SKM-1 treated with dmso at 0.1 percent for 144 hours (cell line): ENCODE measurements around the gene DOCK9.

ENCODE experiments used
- DNase-seq: peaks from one replicate; lab custom pipeline; 2025; ENCODE audit not compliant: unreplicated experiment; lab: John Stamatoyannopoulos, UW

Gene DOCK9

DNA sequence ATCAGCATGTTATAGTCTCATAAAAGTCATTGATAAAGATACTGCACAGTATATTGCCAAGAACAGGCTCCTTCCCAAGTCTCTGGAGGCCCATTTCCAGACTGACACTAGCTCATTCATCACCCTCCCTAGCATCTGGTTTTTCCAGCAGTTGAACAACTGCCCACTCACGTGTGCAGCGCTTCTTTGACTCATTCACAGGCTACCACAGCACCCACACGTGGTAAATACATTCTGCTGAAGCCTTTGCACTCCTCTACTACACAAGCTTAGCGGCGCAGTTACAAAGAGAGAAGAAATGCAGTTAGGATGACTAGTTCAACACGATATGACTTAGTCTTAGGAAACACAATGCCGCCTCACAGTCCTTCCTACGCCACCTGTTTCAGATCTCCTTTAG, 87.7 kb downstream of the DOCK9 start:
- DNase-seq = no peak

DNA sequence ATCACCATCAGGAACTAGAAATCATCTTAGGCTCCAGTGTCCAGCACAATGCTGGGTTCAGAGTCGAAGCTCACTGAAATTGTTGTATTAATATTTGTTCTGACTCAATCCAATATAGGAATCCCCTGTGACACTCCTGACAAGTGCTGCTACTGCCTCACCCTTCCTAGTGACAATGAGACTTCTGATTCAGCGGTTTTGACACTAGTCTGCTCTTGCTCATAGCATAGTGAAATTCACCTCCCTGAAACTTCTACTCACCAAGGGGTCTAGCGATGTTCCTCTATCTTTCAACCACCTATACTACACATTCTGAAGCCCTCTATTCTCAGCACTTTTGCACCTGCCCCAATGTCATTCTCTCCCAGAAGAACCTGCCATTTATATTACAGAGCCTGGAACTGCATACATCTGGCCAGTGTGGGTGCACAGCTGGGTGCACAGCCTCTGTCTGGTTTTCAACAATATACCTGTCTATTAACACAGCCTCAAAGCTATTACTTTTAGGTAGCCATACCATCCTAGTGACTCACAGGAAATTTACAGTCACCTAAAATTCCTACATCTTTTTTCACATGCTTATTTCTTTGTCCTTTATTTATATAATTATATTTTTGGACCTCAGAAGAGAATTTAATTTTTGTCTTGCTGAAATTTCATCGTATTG, 88.3 kb downstream of the DOCK9 start:
- no peak for DNase-seq

DNA sequence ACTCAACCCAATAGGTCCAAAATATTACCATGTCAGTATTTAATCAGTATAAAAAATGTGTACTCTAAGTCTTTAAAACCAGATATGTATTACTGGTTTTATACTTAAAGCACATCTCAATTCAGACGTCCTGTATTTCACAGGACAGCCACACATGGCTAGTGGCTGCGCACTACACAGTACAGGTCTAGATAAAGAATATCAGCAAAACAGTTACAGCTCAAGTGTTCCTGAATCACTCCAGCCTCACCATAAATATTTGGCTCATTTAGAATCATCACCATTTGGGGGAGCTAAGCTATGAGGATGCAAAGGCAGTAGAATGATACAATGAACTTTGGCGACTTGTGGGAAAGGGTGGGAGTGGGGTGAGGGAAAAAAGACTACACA, 89.0 kb downstream of the DOCK9 start:
- DNase-seq = no peak

DNA sequence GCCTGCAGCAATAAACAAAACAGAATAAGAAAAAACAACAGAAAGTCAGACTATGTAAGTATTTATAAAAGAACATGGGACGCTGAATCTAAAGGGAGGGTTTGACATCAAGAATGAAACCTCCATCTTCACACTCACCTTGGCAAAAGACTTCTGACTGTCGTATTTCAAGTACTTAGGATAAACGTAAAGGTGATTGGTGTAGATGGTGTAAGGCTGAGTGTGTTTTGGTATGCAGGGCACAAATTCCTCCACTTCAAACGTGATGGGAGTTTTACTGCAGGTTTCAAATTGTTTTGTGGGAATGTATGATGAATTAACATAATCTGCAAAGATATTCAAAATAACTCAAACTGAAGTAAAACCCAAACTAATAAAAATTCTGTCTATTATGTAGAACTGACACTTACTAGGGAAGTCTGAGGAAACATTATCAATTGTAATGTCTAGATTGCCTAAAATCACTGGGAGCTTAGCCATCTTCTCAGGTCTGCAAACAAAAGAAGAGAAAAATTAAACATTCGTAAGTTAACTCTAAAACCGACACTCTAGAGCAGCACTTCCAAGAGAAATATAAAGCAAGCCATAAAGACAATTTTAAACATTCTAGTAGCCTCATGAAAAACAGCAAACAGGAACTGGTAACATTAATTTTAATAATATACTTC, 89.5 kb downstream of the DOCK9 start:
- DNase-seq = no peak

DNA sequence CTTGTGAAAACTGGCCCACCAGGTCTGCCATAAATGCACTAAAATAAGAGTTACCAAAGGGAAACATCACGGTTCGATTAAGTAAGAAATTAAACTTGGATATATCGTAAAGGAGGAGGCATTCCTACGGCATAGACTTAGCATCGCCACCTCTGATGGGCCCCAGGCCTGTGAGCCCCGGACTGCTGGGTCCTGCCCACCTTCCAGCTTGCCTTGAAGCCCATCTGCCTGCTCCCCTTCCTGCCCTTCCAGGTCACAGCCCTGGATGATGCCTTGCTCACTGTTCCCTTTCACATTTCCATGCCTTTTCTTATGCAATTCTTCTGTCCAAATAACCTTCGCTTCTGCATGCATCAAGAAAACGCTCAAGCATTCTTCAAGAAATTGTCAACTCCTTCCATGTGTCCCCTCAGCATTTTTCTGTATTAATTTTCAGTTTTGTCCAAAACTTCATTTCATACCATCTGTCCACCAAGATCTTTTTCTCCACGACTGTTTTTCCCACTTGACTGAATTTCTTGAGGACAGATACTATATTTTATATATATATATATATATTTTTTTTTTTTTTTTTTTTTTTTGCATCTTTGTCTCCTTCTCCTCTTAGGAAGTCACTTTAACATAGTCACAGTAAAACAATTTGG, 91.2 kb downstream of the DOCK9 start:
- DNase-seq = no peak

DNA sequence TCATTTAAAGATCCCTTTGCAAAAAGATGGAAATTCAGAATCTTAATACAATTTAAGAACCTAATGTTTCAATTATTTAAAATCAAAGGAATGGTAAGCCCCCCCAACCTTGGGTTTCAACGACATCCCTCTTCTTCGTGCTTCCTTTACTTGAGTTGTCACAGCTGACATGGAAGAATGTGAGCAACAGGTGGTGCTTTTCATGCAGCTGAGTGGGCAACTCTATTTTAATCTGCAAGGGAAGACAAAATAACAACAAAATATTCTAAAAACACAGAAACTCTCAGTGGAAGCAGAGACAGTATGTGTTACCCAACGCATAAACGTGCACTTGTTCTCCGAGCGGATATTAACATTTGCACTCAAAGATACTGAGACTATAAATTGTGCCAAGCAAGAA, 92.3 kb downstream of the DOCK9 start:
- DNase-seq = no peak

DNA sequence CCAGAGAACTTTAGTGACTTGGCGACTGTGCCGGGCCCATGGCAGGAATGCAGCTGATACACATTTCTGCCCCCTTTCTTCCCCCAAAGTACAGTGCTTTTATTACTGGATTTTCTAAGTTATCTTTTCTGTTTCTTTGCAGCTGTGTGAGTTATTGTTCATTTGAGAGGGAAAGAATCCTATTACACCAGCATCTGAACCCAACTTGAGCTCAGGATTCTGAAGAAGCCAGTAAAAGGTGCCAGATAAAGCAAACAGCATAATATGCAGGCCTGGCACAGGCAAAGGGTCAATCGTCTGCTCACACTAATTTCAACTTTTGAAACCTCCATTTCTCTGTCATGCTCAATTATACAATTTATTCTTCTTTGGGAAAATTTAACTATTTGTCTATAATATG, 93.9 kb downstream of the DOCK9 start:
- no peak for DNase-seq

DNA sequence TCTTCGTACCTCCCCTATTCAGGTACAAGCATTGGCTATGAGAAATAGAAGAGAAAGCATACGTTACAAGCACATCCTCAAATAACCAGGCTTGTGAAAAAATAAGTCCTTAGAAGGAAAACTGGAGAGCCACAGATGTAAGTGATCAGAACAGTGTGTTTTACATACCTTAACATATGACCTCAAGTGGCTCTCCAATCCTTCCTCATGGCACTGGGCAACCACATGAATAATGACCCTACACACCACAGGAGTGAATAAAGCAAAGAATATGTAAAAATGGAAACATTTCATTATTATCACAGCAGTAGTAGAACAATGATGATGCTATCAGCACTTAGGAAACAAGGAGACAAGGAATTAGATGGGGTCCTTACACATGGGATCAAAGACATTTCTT, 96.5 kb downstream of the DOCK9 start:
- DNase-seq = no peak

DNA sequence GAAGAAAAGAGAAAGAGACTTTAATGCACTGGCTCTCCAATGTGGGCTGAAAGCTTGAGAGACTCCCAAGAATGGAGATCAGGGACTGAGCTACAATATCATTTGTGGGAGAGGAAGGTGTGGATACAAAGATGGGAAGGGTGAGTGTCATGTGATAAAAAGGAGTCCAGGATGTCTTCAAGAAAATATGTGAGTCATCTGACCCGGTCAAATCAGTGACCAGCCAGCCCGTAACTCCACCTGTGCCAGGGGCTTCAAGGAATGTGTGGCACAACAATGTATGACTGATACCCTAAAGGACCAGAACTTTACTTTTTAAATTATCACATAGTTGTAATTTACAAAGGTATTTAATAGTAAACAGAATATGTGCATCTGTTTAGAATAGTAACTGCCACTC, 97.2 kb downstream of the DOCK9 start:
- no peak for DNase-seq

DNA sequence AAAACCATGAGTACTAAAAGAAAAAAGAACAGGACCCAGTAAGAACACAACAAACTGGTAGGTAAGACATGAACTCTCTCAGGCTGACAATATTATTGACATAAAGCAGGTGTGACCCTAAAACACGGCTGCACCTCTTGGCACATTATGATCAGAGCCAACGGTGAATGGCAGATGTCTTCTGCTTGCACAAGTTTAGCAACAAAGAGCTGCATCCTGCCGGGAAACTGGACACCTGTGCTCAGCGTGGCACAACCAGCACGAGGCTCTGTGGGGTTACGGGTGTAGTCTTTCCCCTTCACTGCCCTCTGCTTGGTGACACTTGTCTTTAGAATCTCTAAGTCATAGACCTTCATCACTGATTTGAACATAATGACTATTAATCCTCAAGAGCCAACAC, 97.9 kb downstream of the DOCK9 start:
- DNase-seq = no peak

DNA sequence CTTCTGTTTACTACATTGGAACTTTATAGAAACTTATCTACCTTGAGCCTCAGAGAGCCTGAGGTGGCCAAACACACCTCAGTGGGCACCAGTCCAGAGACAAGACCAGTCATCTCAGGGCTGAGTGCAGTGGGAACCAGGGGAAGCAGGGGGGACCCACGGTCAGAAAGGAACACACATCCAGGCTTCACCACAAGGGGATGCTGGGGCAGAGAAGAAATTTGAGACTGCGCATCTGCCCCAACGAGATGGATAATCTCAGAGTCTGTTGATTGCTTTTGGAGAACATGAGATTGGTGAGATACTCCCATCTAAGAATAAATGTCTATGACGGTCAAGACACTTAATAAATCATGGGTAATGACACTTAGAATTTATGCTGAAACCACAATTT, 98.7 kb downstream of the DOCK9 start:
- DNase-seq = no peak

DNA sequence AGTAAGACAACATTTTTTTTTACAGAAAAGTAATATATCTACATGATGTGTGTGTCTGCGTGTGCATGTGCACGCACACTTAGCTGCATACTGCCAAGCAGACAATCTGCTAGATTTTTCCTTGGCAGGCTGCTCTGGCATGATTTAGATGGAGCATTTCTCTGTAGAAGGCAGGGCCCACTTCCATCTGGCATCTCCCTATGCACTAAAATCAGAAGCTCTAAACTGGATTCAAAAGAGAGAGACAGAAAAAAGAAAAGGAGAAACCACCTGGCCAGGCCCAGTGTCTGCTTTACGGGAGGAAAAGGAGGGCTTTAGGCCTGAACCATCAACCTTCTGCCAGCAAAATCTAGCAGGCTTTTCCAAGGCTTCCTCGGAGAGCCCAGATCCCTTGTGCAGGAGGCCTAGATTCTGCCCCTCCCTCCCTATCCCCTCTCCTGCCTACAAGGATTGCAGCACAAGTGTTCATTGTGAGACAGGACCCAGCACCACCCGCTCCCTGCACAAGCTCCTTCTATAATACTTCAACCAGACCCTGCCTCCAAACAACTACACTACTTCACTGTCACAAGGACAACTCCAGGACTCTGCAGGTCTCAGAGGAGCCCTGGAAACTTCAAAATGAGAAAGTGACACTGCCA, 99.3 kb downstream of the DOCK9 start:
- no peak for DNase-seq

DNA sequence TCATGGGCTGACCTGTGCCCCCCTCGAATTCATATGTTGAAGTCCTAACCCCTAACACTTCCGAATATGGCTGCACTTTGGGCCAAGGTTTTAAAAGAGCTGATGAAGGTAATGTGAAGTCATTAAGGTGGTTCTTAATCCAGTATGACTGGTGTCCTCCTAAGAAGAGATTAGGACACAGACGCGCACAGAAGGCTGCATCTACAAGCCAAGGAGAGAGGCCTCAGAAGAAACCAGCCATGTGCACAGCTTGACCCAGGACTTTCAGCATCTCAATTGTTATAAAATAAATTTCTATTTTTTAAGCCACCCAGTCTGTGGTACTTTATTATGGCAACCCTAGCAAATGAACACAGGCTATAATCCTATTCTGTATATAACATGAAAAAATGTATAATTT, 99.9 kb downstream of the DOCK9 start:
- DNase-seq = no peak

DNA sequence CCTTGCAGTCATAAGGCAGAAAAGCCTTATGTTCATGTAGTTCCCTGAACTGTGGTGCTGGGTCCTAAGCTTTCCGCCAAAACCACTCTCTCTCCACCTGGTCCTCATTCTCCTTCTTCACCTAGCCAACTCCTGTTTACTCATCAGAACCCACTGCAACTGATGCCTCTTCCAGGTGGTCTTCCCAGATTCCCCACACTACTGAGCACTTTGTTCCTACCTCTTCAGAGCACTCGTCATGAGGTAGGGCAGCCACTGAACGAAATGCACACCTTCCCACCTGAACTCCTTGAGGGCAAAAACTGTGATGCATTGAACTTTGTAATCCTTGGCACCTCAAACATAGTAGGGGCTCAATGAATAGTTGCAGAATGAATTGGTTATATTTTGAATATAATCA, 100.4 kb downstream of the DOCK9 start:
- DNase-seq = no peak

DNA sequence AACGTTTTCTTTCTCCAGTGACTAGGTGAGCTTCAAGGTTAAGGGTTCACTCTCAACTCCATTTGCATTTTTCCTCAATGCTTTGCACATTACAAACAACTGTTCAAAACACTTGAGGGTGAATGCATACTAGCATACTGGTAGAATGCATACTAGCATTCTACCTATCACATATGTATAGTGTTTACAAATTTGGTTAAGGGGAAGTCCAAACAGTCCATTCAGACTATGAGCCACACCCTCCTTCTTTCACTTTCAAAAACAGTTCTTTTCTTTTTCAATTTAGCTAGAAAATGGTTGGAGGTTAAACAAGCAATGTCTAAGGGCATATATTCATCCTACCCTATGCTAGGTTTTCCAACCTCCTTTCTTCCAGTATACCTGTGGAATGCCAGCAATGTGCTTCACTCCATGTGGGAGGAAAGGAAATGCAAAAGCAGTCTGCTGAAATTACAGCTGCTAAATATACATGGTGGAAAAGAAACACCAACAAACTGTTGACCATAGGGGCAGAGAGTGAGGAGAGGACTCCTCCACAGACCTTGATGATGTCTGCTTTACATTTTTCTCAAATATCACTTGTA, 102.6 kb downstream of the DOCK9 start:
- DNase-seq = no peak

DNA sequence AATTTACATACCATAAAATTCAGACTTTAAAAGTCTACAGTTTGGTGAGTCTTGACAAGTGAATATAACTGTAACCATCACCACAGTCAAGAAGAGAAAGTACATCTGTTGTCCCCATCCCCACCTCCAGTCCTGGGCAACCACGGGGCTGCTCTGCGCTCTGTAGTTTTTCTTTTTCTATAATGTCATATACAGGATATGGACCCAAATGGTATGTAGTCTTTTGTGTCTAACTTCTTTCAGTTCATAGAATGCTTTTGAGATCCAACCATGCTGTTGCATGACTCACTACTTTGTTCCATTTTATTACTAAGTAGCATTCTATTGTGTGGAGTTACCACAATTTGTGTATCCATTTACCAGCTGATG, 103.9 kb downstream of the DOCK9 start:
- no peak for DNase-seq

DNA sequence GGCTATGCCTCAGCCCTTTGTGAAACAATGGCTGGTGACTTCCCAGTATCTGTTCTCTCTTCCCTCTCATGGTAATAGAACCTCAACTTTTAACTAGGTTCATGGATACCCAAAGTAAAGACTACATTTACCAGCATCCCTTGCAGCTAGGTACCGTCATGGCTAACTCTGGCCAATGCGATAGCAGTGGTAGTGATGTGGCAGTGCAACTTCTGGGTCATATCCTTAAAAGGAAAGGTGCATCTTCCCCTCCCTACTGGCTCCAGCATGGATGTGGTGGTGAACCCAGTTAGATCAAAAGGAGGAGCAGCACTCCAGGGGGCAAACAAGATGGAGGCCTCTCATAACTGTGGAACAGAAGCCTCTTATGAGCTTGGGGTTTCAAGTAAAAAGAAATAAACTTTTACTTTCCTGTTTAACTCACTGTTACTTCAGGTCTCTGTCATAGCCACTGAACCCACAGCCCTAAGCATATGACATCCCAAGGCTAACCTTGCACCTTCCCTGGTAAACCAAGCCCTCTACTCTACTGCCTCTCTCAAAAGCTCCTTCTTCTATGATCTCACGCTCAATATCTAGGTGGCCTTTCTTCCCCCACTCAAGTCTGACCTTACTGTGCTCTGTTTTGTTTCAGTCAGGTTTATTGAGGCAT, 104.4 kb downstream of the DOCK9 start:
- no peak for DNase-seq

DNA sequence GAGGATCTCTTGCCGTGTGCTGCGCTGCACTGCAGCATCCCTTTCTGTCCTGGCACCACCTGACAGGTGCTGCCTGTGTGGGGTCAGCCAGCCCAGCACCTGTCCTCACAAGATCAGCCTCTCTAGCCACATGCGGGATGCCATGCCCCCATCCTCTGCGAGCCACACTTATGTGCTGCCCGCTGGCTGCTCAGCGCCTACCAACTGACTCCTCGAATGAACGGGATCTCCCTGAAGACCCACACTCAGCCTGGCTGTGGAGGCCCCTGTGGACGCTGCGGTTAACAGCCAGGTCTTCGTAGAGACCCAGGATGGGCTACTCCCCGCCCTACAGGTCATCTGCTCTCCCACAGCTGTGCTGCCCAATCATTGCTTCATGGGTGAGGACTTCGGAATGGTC, 106.1 kb downstream of the DOCK9 start:
- no peak for DNase-seq

DNA sequence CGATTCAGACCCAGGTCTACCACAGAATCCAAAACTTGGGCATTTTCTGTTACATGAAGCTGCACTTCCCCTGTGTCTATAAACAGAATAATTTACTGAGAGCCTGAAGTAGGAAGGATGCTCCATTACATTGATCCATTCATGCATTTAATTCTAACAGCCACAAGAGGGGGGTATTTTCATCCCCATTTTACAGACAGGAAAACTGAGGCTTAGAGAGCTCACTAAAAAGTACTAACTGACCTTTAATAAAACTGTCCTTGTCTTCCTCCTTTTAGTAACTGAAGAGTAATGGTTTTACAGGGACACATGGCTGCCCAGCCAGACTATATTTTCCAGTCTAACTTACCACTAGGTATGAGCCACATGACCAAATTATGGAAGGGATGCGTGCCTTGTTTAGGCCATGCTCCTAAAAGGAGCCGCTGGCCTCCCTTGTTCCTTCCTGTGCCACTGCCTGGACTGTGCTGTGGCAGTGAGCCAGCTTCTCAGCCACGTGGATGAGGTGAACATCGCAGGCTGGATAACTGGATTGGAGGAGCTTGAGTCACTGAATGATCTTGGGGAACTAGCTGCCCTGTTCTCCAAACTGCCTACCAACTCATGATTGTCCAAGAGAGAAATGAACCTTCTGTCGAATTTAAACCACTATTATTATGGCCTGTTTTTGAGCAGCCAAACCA, 108.3 kb downstream of the DOCK9 start:
- no peak for DNase-seq

DNA sequence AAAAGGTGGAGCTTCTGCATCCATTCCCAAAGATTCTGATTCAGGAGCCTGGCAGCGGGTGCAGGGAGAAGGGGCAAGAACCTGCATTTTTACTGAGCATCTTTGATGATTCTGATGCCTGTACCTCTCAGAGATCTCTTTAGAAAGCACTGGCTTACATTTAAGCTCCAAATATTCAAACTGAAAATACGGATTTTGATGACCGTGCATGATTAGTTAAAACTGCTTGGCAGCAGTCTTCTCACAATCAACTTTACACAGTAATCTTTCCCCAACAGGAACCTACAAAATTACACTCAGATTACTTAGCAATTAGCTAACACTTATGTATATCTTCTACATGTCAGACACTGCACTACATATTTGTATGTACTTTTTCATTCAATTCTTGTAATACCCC, 108.9 kb downstream of the DOCK9 start:
- no peak for DNase-seq

DNA sequence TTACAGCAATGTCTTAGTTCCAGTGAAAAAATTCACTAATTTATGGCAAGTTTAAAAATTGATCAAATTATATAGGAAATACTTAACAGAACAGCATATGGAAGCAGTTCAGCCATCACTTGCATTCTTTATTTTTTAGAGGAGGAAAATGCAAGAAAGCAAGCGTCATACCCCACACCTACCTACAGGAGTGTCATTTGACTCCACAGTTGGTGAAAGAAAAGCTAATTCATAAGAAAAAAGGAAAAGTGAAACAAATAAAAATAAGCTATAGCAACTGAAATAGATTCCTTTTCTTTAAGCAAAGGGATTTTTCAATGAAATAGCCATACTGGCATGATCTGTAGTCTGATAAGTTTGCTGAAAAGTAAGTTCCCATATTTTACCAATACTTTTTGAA, 111.0 kb downstream of the DOCK9 start:
- no peak for DNase-seq
